K562 (cell line): Measurements from ENCODE around the gene SIRT7. TPM values are rescaled to one million over a fixed set of nuclear protein-coding genes. Genes with fewer than 3 reads are reported as not detected.

Experiments
- FOXK1 ChIP-seq: sonication (generic); formaldehyde crosslinking; IDR thresholded peaks from 2 replicates; pipeline ENCODE4 v1.8.0; 2022; ENCODE audit warnings: missing genetic modification reagents, mild to moderate bottlenecking, borderline replicate concordance
- FOXM1 ChIP-seq, 2 experiments: fragments of 450-650 bp in 1 of 2; sonication (generic) in 1 of 2; formaldehyde crosslinking in 1 of 2; IDR thresholded peaks; 2 replicates each; pipeline versions ENCODE4 v1.6.1 to v1.9.0; 2017 to 2022; ENCODE audit warnings: low read depth in 2 of 2, mild to moderate bottlenecking in 2 of 2, missing genetic modification reagents in 1 of 2, moderate library complexity in 1 of 2
- SAP30 ChIP-seq: fragments of 200-600 bp; sonication (generic); IDR thresholded peaks from 2 replicates; pipeline ENCODE4 v1.6.1; 2012; ENCODE audit warnings: borderline replicate concordance, low read depth, mild to moderate bottlenecking, moderate library complexity, low read length, control low read depth, inconsistent platforms; ENCODE audit not compliant: insufficient read depth, poor library complexity, severe bottlenecking
- ZNF3 ChIP-seq: fragments of 250-450 bp; sonication (Bioruptor Pico); IDR thresholded peaks from 2 replicates; pipeline ENCODE4 v1.5.0; 2021; ENCODE audit warnings: mild to moderate bottlenecking, moderate library complexity
- polyA plus RNA-seq, 8 experiments: library from polyadenylated mRNA; depleted of rRNA in 4 of 8; stranded (reverse) in 5 of 8; unstranded in 3 of 8; fragments of >200 nt; fragmentation: Nextera tagmentation in 2 of 8; fragmentation: Illumina TruSeq in 1 of 8; extraction: Ambion mirVana in 2 of 8; extraction: Trizol in 1 of 8; gene quantifications; 2 replicates each; pipeline versions ENCODE4 v1.2.1 to v1.2.3, GENCODE V29; 2011 to 2014; ENCODE audit warnings: inconsistent platforms in 1 of 8, missing spikeins in 1 of 8
- total RNA-seq, 7 experiments: library from RNA; depleted of rRNA in 6 of 7; stranded (reverse); fragments of >200 nt in 6 of 7; fragmentation: Illumina TruSeq in 2 of 7; extraction: Trizol in 2 of 7; gene quantifications; 2 replicates each; pipeline versions ENCODE4 v1.2.1 to v1.2.3, GENCODE V29; 2011 to 2021; ENCODE audit warnings: low replicate concordance in 1 of 7
- TF ChIP-seq, protein P1 (sequence below): fragments of 450-650 bp; formaldehyde crosslinking; IDR thresholded peaks from 2 replicates; pipeline ENCODE4 v1.4.0; 2020; ENCODE audit warnings: mild to moderate bottlenecking, moderate library complexity
- TF ChIP-seq, protein P2 (sequence below), 2 experiments: fragments of 450-650 bp; IDR thresholded peaks; 2 replicates each; pipeline ENCODE4 v1.6.1; 2016; ENCODE audit warnings: mild to moderate bottlenecking in 2 of 2, borderline replicate concordance in 1 of 2, low read depth in 1 of 2, moderate library complexity in 1 of 2
- TF ChIP-seq, protein P3 (sequence below): fragments of 450-650 bp; conservative IDR thresholded peaks from 2 replicates; pipeline ENCODE4 v1.6.1; 2016; ENCODE audit warnings: missing genetic modification characterization, low read depth, mild to moderate bottlenecking, control low read depth, missing compliant biosample characterization
- TF ChIP-seq, protein P4 (sequence below): fragments of 250-450 bp; sonication (Bioruptor Pico); IDR thresholded peaks from 2 replicates; pipeline ENCODE4 v1.9.0; 2021; ENCODE audit warnings: mild to moderate bottlenecking

Gene SIRT7
- total and polyA plus RNA-seq, 9 of the 15 experiments (the other 6 are each of a cell fraction or from before 2014, with no cell fraction given) = 1.6 to 54.8 (median 20.3) TPM

DNA sequence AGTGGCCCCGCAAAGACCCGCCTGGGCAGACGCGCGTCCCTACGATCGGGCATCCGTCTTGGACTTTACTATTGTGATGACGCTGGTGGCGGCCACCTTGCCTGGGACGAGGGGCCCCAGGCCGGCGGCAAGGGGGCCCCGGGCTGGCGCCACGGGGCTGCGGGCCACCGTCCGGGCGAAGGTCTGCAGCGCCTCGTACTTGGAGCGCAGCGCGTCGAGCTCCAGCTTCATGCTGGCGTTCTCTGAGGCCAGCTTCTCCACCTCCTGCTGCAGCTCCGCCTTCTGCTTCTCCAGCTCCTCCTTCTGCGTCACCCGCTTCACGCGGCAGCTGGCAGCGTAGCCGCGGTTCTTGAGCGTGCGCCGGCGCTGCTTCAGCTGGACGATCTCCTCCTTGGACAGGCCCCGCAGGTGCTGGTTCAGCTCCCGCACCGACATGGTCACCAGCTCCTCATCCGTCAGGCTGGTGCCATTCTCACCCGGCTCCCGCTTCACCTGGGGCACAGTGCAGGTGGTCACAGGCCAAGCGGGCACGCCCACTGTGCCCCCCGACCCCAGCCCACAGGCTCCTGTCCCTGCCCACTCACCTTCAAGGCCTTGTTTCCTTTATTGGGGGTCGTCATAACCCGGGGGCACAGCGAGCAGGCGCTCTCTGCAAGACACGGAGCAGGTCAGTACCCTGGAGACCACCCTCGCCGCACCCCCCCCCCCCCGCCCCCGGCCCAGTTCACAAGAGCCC is 4.8 kb upstream of the SIRT7 start (continued):
- TF ChIP-seq, protein P1, sequence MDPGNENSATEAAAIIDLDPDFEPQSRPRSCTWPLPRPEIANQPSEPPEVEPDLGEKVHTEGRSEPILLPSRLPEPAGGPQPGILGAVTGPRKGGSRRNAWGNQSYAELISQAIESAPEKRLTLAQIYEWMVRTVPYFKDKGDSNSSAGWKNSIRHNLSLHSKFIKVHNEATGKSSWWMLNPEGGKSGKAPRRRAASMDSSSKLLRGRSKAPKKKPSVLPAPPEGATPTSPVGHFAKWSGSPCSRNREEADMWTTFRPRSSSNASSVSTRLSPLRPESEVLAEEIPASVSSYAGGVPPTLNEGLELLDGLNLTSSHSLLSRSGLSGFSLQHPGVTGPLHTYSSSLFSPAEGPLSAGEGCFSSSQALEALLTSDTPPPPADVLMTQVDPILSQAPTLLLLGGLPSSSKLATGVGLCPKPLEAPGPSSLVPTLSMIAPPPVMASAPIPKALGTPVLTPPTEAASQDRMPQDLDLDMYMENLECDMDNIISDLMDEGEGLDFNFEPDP = no peak
- TF ChIP-seq ZNF3 (CRISPR knock-in tag) (no peak), FOXK1 (CRISPR knock-in tag) (no peak), FOXM1 (IDR thresholded peaks at IDR 0.05; ENCODE audit: low read depth) (no peak), FOXM1 (CRISPR knock-in tag; IDR thresholded peaks at IDR 0.05; ENCODE audit: low read depth) (no peak), SAP30 (peak; percentile 38)
- TF ChIP-seq, protein P2, sequence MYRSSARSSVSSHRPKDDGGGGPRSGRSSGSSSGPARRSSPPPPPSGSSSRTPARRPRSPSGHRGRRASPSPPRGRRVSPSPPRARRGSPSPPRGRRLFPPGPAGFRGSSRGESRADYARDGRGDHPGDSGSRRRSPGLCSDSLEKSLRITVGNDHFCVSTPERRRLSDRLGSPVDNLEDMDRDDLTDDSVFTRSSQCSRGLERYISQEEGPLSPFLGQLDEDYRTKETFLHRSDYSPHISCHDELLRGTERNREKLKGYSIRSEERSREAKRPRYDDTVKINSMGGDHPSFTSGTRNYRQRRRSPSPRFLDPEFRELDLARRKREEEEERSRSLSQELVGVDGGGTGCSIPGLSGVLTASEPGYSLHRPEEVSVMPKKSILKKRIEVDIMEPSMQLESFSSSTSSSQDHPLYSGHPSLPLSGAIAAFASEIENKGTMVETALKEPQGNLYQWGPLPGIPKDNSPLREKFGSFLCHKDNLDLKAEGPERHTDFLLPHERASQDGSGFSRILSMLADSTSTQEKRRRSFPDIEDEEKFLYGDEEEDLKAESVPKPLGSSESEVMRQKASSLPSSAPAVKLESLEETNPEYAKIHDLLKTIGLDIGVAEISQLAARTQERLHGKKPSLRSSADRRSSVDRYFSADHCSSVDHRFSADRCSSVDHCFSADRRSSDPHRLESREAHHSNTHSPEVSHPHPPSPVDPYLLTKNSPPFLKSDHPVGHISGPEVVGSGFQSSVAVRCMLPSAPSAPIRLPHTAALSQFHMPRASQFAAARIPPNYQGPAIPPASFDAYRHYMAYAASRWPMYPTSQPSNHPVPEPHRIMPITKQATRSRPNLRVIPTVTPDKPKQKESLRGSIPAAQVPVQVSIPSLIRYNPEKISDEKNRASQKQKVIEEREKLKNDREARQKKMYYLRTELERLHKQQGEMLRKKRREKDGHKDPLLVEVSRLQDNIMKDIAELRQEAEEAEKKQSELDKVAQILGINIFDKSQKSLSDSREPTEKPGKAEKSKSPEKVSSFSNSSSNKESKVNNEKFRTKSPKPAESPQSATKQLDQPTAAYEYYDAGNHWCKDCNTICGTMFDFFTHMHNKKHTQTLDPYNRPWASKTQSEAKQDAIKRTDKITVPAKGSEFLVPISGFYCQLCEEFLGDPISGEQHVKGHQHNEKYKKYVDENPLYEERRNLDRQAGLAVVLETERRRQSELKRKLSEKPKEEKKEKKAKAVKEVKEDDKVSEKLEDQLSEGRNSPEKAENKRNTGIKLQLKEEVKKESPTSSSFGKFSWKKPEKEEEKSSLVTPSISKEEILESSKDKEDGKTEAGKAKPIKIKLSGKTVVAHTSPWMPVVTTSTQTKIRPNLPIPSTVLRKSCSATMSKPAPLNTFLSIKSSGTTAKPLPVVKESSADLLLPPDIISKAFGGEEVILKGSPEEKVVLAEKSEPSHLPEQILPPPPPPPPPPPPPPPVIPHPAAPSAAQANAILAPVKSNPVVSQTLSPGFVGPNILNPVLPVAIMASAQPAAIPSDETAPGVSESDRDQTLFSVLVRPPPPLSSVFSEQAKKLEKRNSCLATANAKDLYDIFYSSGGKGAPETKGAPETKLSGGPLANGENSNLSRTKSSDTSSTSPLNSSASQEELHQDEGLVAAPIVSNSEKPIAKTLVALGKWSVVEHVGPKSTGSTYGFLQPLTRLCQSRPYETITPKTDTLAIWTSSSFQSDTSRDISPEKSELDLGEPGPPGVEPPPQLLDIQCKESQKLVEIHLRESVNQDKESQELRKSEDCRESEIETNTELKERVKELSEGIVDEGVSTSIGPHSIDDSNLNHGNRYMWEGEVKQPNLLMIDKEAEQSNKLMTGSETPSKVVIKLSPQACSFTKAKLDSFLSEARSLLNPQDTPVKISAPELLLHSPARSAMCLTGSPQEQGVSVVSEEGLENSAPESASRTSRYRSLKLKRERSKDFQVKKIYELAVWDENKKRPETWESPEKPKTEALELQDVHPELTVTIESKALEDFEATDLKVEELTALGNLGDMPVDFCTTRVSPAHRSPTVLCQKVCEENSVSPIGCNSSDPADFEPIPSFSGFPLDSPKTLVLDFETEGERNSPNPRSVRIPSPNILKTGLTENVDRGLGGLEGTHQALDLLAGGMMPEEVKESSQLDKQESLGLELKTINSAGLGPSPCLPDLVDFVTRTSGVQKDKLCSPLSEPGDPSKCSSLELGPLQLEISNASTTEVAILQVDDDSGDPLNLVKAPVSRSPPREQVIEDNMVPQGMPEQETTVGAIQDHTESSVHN (IDR thresholded peaks at IDR 0.05; ENCODE audit: borderline replicate concordance in 1 of 2, low read depth in 1 of 2) = no peak
- TF ChIP-seq, protein P3, sequence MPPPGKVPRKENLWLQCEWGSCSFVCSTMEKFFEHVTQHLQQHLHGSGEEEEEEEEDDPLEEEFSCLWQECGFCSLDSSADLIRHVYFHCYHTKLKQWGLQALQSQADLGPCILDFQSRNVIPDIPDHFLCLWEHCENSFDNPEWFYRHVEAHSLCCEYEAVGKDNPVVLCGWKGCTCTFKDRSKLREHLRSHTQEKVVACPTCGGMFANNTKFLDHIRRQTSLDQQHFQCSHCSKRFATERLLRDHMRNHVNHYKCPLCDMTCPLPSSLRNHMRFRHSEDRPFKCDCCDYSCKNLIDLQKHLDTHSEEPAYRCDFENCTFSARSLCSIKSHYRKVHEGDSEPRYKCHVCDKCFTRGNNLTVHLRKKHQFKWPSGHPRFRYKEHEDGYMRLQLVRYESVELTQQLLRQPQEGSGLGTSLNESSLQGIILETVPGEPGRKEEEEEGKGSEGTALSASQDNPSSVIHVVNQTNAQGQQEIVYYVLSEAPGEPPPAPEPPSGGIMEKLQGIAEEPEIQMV (tag) = no peak
- TF ChIP-seq, protein P4, sequence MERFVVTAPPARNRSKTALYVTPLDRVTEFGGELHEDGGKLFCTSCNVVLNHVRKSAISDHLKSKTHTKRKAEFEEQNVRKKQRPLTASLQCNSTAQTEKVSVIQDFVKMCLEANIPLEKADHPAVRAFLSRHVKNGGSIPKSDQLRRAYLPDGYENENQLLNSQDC (CRISPR knock-in tag) = no peak
